IPS-20b (cell line): ENCODE results near the gene LARP6.

ENCODE experiments used
- H3K27ac ChIP-seq: one replicate; pipeline ENCODE4 v1.5.1; 2013; ENCODE audit warnings: low read length
- H3K27me3 ChIP-seq: 2 replicates; pipeline ENCODE4 v1.6.1; 2013; ENCODE audit warnings: mild to moderate bottlenecking, low read length, inconsistent platforms; ENCODE audit not compliant: insufficient read depth
- H3K36me3 ChIP-seq: 2 replicates; pipeline ENCODE4 v1.6.1; 2013; ENCODE audit warnings: low read depth, mild to moderate bottlenecking, inconsistent platforms, low read length, moderate library complexity; ENCODE audit not compliant: insufficient read depth
- H3K4me1 ChIP-seq: 2 replicates; pipeline ENCODE4 v1.6.1; 2013; ENCODE audit warnings: mild to moderate bottlenecking, control low read depth, inconsistent platforms, low read length, moderate library complexity; ENCODE audit not compliant: insufficient read depth
- H3K4me3 ChIP-seq: 2 replicates; pipeline ENCODE4 v1.5.1; 2013; ENCODE audit warnings: mild to moderate bottlenecking, low read length, inconsistent platforms
- H3K9ac ChIP-seq: 2 replicates; pipeline ENCODE4 v1.6.1; 2013; ENCODE audit warnings: low read depth, mild to moderate bottlenecking, inconsistent platforms, low read length, moderate library complexity
- H3K9me3 ChIP-seq: 2 replicates; pipeline ENCODE4 v1.6.1; 2013; ENCODE audit warnings: mild to moderate bottlenecking, low read depth, low read length, inconsistent platforms; ENCODE audit not compliant: insufficient read depth

Gene LARP6

DNA sequence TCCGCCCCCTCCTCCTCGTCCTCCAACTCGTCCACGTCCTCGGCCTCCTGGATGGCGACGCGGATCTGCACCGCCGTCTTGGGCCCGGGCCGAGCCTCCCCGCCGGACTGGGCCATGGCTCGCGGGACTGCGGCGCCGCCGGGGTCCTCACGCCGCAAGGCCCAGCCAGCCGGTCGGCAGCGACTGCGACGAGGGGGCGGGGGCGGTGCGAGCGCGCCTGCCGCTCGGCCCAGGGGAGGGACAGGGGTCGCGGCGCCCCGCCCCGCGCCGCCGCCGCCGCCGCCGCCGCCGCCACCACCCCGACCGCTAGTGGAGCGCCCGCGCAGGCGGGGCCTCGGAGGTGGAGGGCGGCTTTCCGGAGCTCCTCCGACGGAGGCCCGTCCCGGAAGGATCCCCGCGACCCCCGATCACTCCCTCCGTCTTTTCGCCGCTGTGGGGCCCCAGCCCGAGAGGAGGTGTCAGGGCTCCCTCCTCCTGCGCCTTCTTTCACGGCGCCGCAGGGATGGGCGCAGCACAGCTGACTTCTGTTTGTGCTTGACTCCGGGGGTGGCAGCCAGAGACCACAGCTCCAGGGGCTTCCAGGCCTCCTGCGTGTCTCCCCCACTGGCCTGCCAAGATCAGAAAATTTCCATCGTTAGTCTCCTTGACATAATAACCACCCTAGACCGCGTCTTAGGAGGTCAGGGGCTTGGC lies at the start of gene LARP6:
LARP6 (minus strand) TSS at position 185 of the 693 bp plus-strand sequence; CDS start at position 116, 69 bp downstream.
- Histone ChIP-seq H3K27ac (no peak within 1 kb of the TSS), H3K36me3 (0 out of 2 replicates have a peak, but pooled peaks cover 11% of the 10 kb centered on the region), H3K4me1 (peaks cover 6% of the 10 kb centered on the region; the same call in 1 of the 2 replicates), H3K27me3 (peaks cover 19% of the 10 kb centered on the region), H3K9me3 (no peaks in the 10 kb centered on the region), H3K4me3 (peak within 1 kb of the TSS; percentile 80), H3K9ac (peak within 1 kb of the TSS; percentile 71; the same call in 1 of the 2 replicates)

DNA sequence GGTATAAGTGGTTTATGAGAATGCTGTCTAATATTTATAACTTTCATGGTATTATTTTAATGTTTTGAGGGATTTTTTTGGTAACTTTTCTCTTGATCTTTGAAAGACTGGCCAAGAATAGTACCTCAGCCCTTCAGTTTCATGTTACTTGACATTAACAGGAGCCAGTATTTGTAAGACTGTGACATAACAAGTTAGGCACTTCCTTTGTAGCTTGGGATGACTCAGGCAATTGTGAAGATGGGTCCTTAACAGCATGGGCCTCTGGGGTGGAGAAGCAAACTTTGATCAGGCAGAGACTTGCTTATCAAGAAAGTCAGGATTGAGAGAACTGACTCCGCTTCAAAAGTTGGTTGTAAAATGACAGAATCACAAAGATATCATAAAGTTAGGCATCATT lies 48.1 kb upstream of the LARP6 start:
- H3K27me3 ChIP-seq, result no peaks in the 10 kb centered on the region
- H3K36me3 ChIP-seq, result peaks cover 22% of the 10 kb centered on the region; the same call in 1 of the 2 replicates
- no peaks in the 10 kb centered on the region; the same call in 1 of the 2 replicates for H3K4me1 ChIP-seq
- no peak overlapping the region for H3K9ac ChIP-seq
- no peak overlapping the region for H3K4me3 ChIP-seq
- H3K27ac ChIP-seq, result no peak overlapping the region
- no peaks in the 10 kb centered on the region for H3K9me3 ChIP-seq

- no peaks in the 10 kb centered on the region for H3K9me3 ChIP-seq
- H3K27ac ChIP-seq, result no peak overlapping the region
- H3K9ac ChIP-seq, result peak overlapping the region; percentile 81; the same call in 1 of the 2 replicates
- peak overlapping the region; percentile 80 for H3K4me3 ChIP-seq
- peaks cover 10% of the 10 kb centered on the region; the same call in 1 of the 2 replicates for H3K4me1 ChIP-seq
- peaks cover 8% of the 10 kb centered on the region; the same call in 1 of the 2 replicates for H3K36me3 ChIP-seq
- H3K27me3 ChIP-seq, result no peaks in the 10 kb centered on the region
Measured at GRCh38 chr15:70892912-70893560, 39.1 kb upstream of the LARP6 start.

DNA sequence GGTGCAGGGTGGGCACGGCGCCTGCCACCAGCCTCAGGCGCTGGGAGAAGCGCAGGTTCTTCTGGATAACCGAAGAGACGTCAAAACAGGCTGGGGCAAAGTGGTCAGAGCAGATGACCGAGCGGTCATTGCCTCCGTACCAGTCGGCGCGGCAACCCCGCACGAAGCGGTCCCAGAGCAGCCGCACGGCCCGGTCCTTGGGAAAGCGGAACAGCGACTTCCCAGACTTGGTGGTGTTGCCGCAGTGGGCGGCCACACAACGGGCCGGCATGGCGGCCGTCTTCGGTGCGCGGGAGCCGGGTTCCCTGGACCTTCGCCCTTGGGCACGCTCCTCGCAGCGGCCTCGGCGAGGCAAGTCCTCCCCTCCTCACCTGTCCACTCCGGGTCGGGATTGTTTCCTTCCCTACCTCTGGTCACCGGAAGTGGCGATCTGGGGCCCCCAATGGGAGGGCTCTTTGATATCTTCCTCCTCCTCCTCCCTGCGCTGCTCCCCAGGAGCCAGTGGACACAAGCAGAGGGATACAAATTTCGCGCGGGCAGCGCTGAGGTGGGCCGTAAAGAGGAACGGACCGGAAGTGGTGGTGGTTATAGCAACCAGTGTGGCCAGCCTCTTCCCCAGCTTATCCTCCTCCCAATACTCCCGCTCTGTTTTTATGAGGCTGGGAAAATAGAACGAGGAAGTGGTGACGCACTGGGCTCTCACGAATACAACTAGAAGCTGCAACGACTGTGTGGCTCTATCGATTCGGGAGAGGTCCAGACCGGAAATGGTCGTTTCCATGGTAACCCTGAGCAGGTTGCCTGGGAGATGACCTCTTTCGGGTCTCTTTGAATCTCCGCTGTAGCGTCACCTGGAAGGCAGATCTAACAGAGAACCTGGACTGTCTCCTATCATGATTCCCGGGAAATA lies 38.3 kb upstream of the LARP6 start, which contains the start of the genes LRRC49 and THAP10:
LRRC49 (plus strand) TSS at position 825 of the 910 bp plus-strand sequence; CDS start at position 894, 69 bp downstream.
THAP10 (minus strand) TSS at position 432 of the 910 bp plus-strand sequence; CDS start at position 271, 161 bp downstream.
- Histone ChIP-seq H3K36me3 (peaks cover 3% of the 10 kb centered on the region; the same call in 1 of the 2 replicates), H3K9ac (peak within 1 kb of the TSS; percentile 81; the same call in 1 of the 2 replicates), H3K4me3 (peak within 1 kb of the TSS; percentile 80)

DNA sequence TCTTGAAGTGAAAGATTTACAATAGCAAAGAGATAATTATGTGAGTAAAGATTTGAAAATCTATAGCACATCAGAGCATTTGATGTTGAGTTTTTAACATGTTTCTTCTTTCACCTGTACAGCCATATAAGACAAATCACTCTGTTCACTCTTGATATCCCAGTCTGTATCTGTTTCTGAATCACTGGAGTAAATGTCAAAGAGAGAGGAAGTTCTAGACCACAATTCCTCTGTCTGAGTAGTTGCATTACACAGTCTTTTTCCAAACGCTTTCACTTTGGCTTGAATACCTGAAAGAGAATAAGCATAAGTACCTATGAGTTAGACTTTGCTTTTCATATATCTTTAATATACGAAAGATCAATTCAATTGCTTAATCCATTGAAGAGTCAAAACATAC lies 28.4 kb upstream of the LARP6 start:
- H3K9ac ChIP-seq, result no peak overlapping the region
- no peak overlapping the region for H3K4me3 ChIP-seq
- H3K27me3 ChIP-seq, result no peaks in the 10 kb centered on the region
- H3K4me1 ChIP-seq, result no peaks in the 10 kb centered on the region
- peaks cover 3% of the 10 kb centered on the region; the same call in 1 of the 2 replicates for H3K36me3 ChIP-seq
- H3K9me3 ChIP-seq, result no peaks in the 10 kb centered on the region
- H3K27ac ChIP-seq, result no peak overlapping the region

More for the DNA sequence above, 38.3 kb upstream of the LARP6 start, which contains the start of the genes LRRC49 and THAP10:
- Histone ChIP-seq H3K27ac (peak within 1 kb of the TSS; percentile 17), H3K4me1 (peaks cover 10% of the 10 kb centered on the region; the same call in 1 of the 2 replicates), H3K9me3 (no peaks in the 10 kb centered on the region), H3K27me3 (no peaks in the 10 kb centered on the region)

GRCh38 chr15:70880781-70881180 lies 26.8 kb upstream of the LARP6 start:
- Histone ChIP-seq H3K36me3 (peaks cover 3% of the 10 kb centered on the region; the same call in 1 of the 2 replicates), H3K27ac (no peak overlapping the region), H3K9ac (no peak overlapping the region), H3K4me3 (no peak overlapping the region), H3K4me1 (no peaks in the 10 kb centered on the region), H3K9me3 (no peaks in the 10 kb centered on the region), H3K27me3 (no peaks in the 10 kb centered on the region)

- H3K27ac ChIP-seq, result no peak overlapping the region
- H3K27me3 ChIP-seq, result no peaks in the 10 kb centered on the region
- no peak overlapping the region for H3K9ac ChIP-seq
- no peaks in the 10 kb centered on the region for H3K9me3 ChIP-seq
- H3K4me1 ChIP-seq, result no peaks in the 10 kb centered on the region
- H3K36me3 ChIP-seq, result peaks cover 3% of the 10 kb centered on the region; the same call in 1 of the 2 replicates
- H3K4me3 ChIP-seq, result no peak overlapping the region
Measured at GRCh38 chr15:70879401-70879800, 25.4 kb upstream of the LARP6 start.

GRCh38 chr15:70876683-70877082 lies 22.7 kb upstream of the LARP6 start:
- Histone ChIP-seq H3K36me3 (no peaks in the 10 kb centered on the region), H3K4me1 (no peaks in the 10 kb centered on the region), H3K4me3 (no peak overlapping the region), H3K9ac (no peak overlapping the region), H3K27me3 (no peaks in the 10 kb centered on the region), H3K27ac (no peak overlapping the region), H3K9me3 (peaks cover 7% of the 10 kb centered on the region)

GRCh38 chr15:70876011-70876410 lies 22.1 kb upstream of the LARP6 start:
- H3K4me1 ChIP-seq, result no peaks in the 10 kb centered on the region
- peaks cover 7% of the 10 kb centered on the region for H3K9me3 ChIP-seq
- no peak overlapping the region for H3K27ac ChIP-seq
- H3K4me3 ChIP-seq, result no peak overlapping the region
- H3K27me3 ChIP-seq, result no peaks in the 10 kb centered on the region
- H3K9ac ChIP-seq, result no peak overlapping the region
- no peaks in the 10 kb centered on the region for H3K36me3 ChIP-seq

DNA sequence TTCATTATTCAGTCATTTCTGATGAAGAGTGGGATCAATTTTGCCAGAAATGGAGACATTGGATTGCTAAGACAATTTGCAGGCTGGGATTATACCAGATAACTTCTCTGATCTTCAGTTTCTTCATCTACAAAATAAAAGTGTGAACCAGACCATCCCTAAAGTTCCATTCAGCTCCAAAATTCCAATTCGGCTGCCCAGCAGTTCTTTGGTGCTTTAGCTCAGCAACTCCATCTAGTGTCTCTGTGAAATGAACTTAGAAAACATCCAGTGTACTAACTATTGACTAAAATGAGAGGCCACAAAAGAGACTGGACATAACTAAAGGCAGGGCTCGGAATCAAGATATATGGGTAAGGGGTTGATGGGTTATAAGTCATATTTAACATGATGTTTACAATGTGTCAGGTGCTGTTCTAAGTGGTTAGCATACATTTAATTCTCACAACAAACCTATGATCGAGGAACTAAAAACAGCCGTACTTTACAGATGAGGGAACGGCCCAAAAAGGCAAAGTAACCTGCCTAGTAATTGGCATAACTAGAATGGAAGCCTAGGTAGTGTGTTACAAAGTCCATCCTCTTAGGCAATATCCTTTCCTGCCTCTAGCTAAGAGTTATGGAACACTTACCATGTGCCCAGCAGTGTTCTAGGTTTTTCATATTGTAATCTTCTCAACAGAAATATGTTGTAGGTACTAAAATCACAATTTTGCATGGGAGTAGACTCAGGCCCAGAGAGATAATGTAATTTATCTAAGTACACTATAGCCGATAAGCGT lies 21.2 kb upstream of the LARP6 start:
- Histone ChIP-seq H3K9ac (no peak overlapping the region), H3K36me3 (no peaks in the 10 kb centered on the region), H3K27ac (no peak overlapping the region), H3K4me3 (no peak overlapping the region), H3K27me3 (no peaks in the 10 kb centered on the region), H3K9me3 (peaks cover 7% of the 10 kb centered on the region), H3K4me1 (no peaks in the 10 kb centered on the region)
